GM23338 (cell line): Measurements from ENCODE around the gene ZNF747.

Source experiments
- CTCF ChIP-seq, 2 experiments: fragments of 200-600 bp in 1 of 2; sonication (generic) in 1 of 2; conservative IDR thresholded peaks; 2 replicates each; pipeline versions ENCODE4 v1.5.1 to v1.6.1; 2016 to 2017; ENCODE audit warnings: antibody characterized with exemption in 2 of 2, low read depth in 2 of 2, mild to moderate bottlenecking in 2 of 2, moderate library complexity in 1 of 2
- ETS1 ChIP-seq: IDR thresholded peaks from 2 replicates; pipeline ENCODE4 v1.6.1; 2016; ENCODE audit warnings: antibody characterized with exemption
- EZH2 ChIP-seq: fragments of 200-600 bp; sonication (generic); IDR thresholded peaks from one replicate; pipeline ENCODE4 v1.8.0; 2017; ENCODE audit warnings: antibody characterized with exemption, mild to moderate bottlenecking, low read depth; ENCODE audit not compliant: unreplicated experiment
- EZH2phosphoT487 ChIP-seq: fragments of 200-600 bp; sonication (generic); IDR thresholded peaks from one replicate; pipeline ENCODE4 v1.8.1; 2018; ENCODE audit warnings: antibody characterized with exemption; ENCODE audit not compliant: unreplicated experiment
- NANOG ChIP-seq: IDR thresholded peaks from 2 replicates; pipeline ENCODE4 v1.6.1; 2016; ENCODE audit warnings: antibody characterized with exemption, borderline replicate concordance
- POLR2AphosphoS5 ChIP-seq: IDR thresholded peaks from 2 replicates; pipeline ENCODE4 v1.6.1; 2016; ENCODE audit warnings: antibody characterized with exemption, low read depth
- TF ChIP-seq, protein P1 (sequence below): IDR thresholded peaks from one replicate; pipeline ENCODE4 v1.6.1; 2018; ENCODE audit warnings: antibody characterized with exemption; ENCODE audit not compliant: unreplicated experiment

- TF ChIP-seq NANOG (no peak), CTCF (conservative IDR thresholded peaks at IDR 0.05; ENCODE audit: low read depth in 2 of 2) (no peak), EZH2phosphoT487 (no peak), EZH2 (no peak), POLR2AphosphoS5 (no peak), ETS1 (no peak)
- TF ChIP-seq, protein P1, sequence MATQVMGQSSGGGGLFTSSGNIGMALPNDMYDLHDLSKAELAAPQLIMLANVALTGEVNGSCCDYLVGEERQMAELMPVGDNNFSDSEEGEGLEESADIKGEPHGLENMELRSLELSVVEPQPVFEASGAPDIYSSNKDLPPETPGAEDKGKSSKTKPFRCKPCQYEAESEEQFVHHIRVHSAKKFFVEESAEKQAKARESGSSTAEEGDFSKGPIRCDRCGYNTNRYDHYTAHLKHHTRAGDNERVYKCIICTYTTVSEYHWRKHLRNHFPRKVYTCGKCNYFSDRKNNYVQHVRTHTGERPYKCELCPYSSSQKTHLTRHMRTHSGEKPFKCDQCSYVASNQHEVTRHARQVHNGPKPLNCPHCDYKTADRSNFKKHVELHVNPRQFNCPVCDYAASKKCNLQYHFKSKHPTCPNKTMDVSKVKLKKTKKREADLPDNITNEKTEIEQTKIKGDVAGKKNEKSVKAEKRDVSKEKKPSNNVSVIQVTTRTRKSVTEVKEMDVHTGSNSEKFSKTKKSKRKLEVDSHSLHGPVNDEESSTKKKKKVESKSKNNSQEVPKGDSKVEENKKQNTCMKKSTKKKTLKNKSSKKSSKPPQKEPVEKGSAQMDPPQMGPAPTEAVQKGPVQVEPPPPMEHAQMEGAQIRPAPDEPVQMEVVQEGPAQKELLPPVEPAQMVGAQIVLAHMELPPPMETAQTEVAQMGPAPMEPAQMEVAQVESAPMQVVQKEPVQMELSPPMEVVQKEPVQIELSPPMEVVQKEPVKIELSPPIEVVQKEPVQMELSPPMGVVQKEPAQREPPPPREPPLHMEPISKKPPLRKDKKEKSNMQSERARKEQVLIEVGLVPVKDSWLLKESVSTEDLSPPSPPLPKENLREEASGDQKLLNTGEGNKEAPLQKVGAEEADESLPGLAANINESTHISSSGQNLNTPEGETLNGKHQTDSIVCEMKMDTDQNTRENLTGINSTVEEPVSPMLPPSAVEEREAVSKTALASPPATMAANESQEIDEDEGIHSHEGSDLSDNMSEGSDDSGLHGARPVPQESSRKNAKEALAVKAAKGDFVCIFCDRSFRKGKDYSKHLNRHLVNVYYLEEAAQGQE, result no peak
These were observed 31.3 kb upstream of the ZNF747 start for GRCh38 chr16:30565984-30566383.
